ENCODE results near the gene SCNN1A. TPM values are rescaled to one million over a fixed set of nuclear protein-coding genes. Genes with fewer than 3 reads are reported as not detected.

SCNN1A gene
- total RNA-seq, 1 experiment from 2014 or later, result 549 TPM

DNA sequence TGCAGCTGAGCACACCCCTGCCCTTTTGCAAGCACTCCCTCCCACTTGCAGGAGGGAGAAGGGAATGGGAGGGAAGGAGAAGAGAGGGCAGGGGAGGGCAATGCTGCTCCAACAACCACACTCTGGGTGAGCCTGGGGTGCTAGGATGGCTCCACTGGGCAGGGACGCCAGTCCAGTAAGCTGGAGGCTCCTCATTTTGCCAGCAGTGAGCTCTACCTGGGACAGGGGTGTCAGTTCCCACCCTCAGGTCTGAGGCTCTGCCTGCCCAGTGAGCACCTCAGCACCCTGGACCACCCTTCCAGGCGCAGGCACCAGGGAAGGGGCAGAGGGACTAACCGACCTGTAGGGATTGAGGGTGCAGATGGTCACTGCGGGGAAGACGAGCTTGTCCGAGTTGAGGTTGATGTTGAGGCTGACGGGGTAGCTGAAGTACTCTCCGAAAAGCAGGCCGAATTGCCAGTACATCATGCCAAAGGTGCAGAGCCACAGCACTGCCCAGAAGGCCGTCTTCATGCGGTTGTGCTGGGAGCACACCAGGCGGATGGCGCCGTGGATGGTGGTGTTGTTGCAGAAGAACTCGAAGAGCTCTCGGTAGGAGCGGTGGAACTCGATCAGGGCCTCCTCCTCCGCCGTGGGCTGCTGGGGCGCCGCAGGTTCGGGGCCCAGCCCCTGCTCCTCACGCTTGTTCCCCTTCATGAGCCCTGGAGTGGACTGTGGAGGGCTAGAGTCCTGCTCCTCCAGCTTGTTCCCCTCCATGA is 1.2 kb downstream of the SCNN1A start:
- 0 out of 2 replicates have a peak, but pooled peaks cover 3% of the 10 kb centered on the region for H3K36me3 ChIP-seq (ENCODE audit: low read depth)
- peak overlapping the region; percentile 89 for H3K27ac ChIP-seq
- H3K9me2 ChIP-seq (ENCODE audit: insufficient read depth), result no peaks in the 10 kb centered on the region
- intact Hi-C loops (cut with micrococcal nuclease; ENCODE audit: unreplicated experiment), result loop anchor here (2.0 kb wide), 1 partner anchor 157 kb away; no protein-coding TSS in a partner anchor
- H4K20me1 ChIP-seq (ENCODE audit: insufficient read depth), result no peaks in the 10 kb centered on the region
- peaks cover 72% of the 10 kb centered on the region for H3F3A ChIP-seq (ENCODE audit: insufficient read depth, low read depth)
- H3K4me1 ChIP-seq (replicated peaks; ENCODE audit: insufficient read depth), result peaks cover 59% of the 10 kb centered on the region
- H3K79me2 ChIP-seq (ENCODE audit: low read depth), result peaks cover 68% of the 10 kb centered on the region
- no peaks in the 10 kb centered on the region for H3K9me3 ChIP-seq (ENCODE audit: insufficient read depth, low read depth)
- H2AFZ ChIP-seq, result no peak overlapping the region
- BruUV-seq (replicated peaks), result TSS peak; percentile 0
- TF ChIP-seq, protein P1, sequence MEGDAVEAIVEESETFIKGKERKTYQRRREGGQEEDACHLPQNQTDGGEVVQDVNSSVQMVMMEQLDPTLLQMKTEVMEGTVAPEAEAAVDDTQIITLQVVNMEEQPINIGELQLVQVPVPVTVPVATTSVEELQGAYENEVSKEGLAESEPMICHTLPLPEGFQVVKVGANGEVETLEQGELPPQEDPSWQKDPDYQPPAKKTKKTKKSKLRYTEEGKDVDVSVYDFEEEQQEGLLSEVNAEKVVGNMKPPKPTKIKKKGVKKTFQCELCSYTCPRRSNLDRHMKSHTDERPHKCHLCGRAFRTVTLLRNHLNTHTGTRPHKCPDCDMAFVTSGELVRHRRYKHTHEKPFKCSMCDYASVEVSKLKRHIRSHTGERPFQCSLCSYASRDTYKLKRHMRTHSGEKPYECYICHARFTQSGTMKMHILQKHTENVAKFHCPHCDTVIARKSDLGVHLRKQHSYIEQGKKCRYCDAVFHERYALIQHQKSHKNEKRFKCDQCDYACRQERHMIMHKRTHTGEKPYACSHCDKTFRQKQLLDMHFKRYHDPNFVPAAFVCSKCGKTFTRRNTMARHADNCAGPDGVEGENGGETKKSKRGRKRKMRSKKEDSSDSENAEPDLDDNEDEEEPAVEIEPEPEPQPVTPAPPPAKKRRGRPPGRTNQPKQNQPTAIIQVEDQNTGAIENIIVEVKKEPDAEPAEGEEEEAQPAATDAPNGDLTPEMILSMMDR (conservative IDR thresholded peaks at IDR 0.05), result no peak
- no peak for TF ChIP-seq EZH2 (IDR thresholded peaks at IDR 0.05; ENCODE audit: low read depth)
- peak overlapping the region; percentile 62 for H3K4me3 ChIP-seq
- POLR2A ChIA-PET (ENCODE audit: unreplicated experiment), result interaction anchor here (0.6 to 2.0 kb wide), 9 partner anchors 10 to 517 kb away, joined by 3 to 13 read pairs (median 4); partner anchors contain the start of genes CD9, GAPDH and LTBR
- peak overlapping the region; percentile 98 for H3K4me2 ChIP-seq
- CTCF ChIA-PET, result interaction anchor here (0.6 to 1.1 kb wide), 2 partner anchors 9 to 280 kb away, joined by 3 to 4 read pairs; partner anchors contain the start of gene LTBR
- H3K27me3 ChIP-seq (ENCODE audit: insufficient read depth, low read depth), result no peaks in the 10 kb centered on the region
- no peak for DNase-seq

DNA sequence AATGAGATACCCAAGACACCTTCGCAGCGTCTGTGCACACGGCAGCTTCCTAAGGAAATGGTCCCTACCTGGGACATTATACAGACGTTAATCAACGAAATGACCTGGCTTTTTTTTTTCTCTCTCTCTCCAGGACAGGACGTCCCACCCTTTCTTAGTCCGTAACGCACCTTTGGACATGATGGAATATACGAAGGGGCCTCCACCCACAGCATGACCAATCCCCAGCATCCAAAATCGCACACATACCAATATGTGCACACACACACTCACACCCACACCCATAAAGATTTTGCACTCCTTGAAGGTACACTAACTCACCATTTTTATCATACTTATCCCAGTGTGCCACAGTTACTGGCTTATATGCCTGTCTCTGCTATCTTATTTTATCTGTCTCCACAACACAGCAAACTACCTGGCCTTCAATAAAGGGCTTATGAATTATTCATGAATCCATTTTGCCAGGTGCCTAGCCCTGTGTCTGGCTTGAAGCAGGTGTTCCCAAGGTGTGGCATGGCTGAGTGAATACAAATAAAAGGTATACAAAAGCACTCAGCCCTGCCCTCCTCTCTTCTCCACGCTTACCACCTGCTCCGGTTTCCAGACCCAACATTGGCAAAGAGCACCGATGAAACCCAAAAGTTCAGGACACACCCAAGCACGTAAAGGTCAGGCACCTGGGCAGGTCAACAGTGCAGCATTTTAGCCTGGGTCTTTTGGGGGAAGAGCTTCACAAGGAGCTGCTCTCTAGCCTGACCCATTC is 2.2 kb downstream of the SCNN1A start:
- Histone ChIP-seq H3K4me2 (peak overlapping the region; percentile 98), H3K36me3 (ENCODE audit: low read depth) (0 out of 2 replicates have a peak, but pooled peaks cover 4% of the 10 kb centered on the region), H3F3A (ENCODE audit: insufficient read depth, low read depth) (peaks cover 70% of the 10 kb centered on the region), H3K9me3 (ENCODE audit: insufficient read depth, low read depth) (no peaks in the 10 kb centered on the region), H3K9me2 (ENCODE audit: insufficient read depth) (no peaks in the 10 kb centered on the region), H3K4me3 (peak overlapping the region; percentile 62), H3K79me2 (ENCODE audit: low read depth) (peaks cover 78% of the 10 kb centered on the region), H3K4me1 (replicated peaks; ENCODE audit: insufficient read depth) (peaks cover 64% of the 10 kb centered on the region), H4K20me1 (ENCODE audit: insufficient read depth) (no peaks in the 10 kb centered on the region), H3K27me3 (ENCODE audit: insufficient read depth, low read depth) (no peaks in the 10 kb centered on the region), H2AFZ (no peak overlapping the region), H3K27ac (peak overlapping the region; percentile 89)
- POLR2A ChIA-PET (ENCODE audit: unreplicated experiment), result interaction anchor here (0.5 to 2.0 kb wide), 10 partner anchors 28 to 308 kb away, joined by 3 to 18 read pairs (median 4); partner anchors contain the start of gene CD9
- peak in 1 of 2 experiments; percentile 46 for DNase-seq
- TSS peak; percentile 16 for BruUV-seq (replicated peaks)
- CTCF ChIA-PET, result interaction anchor here (0.6 to 1.0 kb wide), 2 partner anchors 34 to 308 kb away, joined by 3 read pairs; no protein-coding TSS in a partner anchor
- TF ChIP-seq, protein P1 (conservative IDR thresholded peaks at IDR 0.05), result no peak
- no peak for TF ChIP-seq EZH2 (IDR thresholded peaks at IDR 0.05; ENCODE audit: low read depth)
- intact Hi-C loops (cut with micrococcal nuclease; ENCODE audit: unreplicated experiment), result no loop called here

DNA sequence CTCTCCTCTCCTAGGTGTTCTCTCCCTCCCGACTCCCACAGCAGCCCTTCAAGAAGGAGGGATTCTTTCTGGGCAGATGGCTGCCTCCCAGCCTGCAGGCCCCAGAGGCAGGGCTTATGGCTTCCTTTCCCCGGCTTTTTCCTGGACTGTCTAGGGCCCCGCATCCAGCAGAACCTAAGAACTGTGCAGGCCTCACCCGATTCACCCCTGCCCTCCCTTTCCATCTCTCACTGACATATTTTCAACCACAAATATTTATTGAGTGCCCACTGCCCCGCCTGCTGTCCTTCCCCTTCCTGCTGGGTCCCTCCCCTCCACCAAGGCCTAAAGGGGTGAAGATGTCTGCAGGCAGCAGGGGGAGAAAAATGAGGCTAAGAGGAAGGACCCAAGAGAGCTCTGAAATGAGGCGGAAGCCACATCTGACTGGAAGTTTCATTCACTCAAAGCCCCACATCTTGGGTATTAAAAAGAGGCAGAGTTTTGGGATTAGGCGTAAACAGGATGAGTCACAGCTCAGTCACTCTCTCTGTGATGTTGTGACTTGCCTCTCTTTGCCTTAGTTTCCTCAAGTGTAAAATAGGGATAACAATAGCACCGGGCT is 2.9 kb downstream of the SCNN1A start:
- DNase-seq, result peak; percentile 92 to 93
- no TSS peak for BruUV-seq (replicated peaks)
- no peak overlapping the region for H2AFZ ChIP-seq
- CTCF ChIA-PET, result interaction anchor here (0.6 to 1.0 kb wide), 2 partner anchors 33 to 307 kb away, joined by 3 read pairs; no protein-coding TSS in a partner anchor
- H3K27me3 ChIP-seq (ENCODE audit: insufficient read depth, low read depth), result no peaks in the 10 kb centered on the region
- intact Hi-C loops (cut with micrococcal nuclease; ENCODE audit: unreplicated experiment), result loop anchor here (1.0 kb wide), 1 partner anchor 92 kb away; no protein-coding TSS in a partner anchor
- H3K79me2 ChIP-seq (ENCODE audit: low read depth), result peaks cover 86% of the 10 kb centered on the region
- no peak for TF ChIP-seq EZH2 (IDR thresholded peaks at IDR 0.05; ENCODE audit: low read depth)
- TF ChIP-seq, protein P1 (conservative IDR thresholded peaks at IDR 0.05), result no peak
- no peaks in the 10 kb centered on the region for H3K9me3 ChIP-seq (ENCODE audit: insufficient read depth, low read depth)
- peak overlapping the region; percentile 98 for H3K4me2 ChIP-seq
- H3F3A ChIP-seq (ENCODE audit: insufficient read depth, low read depth), result peaks cover 69% of the 10 kb centered on the region
- no peaks in the 10 kb centered on the region for H4K20me1 ChIP-seq (ENCODE audit: insufficient read depth)
- POLR2A ChIA-PET (ENCODE audit: unreplicated experiment), result interaction anchor here (0.5 to 1.4 kb wide), 5 partner anchors 27 to 77 kb away, joined by 3 to 18 read pairs (median 4); no protein-coding TSS in a partner anchor
- peak overlapping the region; percentile 89 for H3K27ac ChIP-seq
- H3K4me1 ChIP-seq (replicated peaks; ENCODE audit: insufficient read depth), result peaks cover 60% of the 10 kb centered on the region
- peaks cover 7% of the 10 kb centered on the region; the same call in 1 of the 2 replicates for H3K36me3 ChIP-seq (ENCODE audit: low read depth)
- H3K4me3 ChIP-seq, result peak overlapping the region; percentile 62
- H3K9me2 ChIP-seq (ENCODE audit: insufficient read depth), result no peaks in the 10 kb centered on the region

Data from PC-9 (cell line).